ENCODE measurements around the gene ARL5C.
"Not testable (repeated sequence)": the region's sequence is repeated elsewhere in the genome, so short reads cannot be mapped to it uniquely, and the experiment has no call there.

The ARL5C gene

GRCh38 chr17:39139161-39139511 lies 26.8 kb downstream of the ARL5C start:
- no peak for DNase-seq

- DNase-seq = no peak
Observed at GRCh38 chr17:39138431-39139160, 27.4 kb downstream of the ARL5C start.

- DNase-seq = no peak
Observed at GRCh38 chr17:39134878-39135277, 31.1 kb downstream of the ARL5C start.

- DNase-seq = no peak
Observed at GRCh38 chr17:39132192-39132610, 33.8 kb downstream of the ARL5C start.

- DNase-seq = no peak
Observed at GRCh38 chr17:39131616-39132015, 34.3 kb downstream of the ARL5C start.

GRCh38 chr17:39130205-39130604 lies 35.8 kb downstream of the ARL5C start:
- no peak for DNase-seq

GRCh38 chr17:39129544-39129943 lies 36.4 kb downstream of the ARL5C start:
- not testable (repeated sequence) for DNase-seq

- DNase-seq = no peak
Observed at GRCh38 chr17:39126436-39126835, 39.5 kb downstream of the ARL5C start.

GRCh38 chr17:39125143-39125875 lies 40.7 kb downstream of the ARL5C start:
- DNase-seq = no peak

- DNase-seq = no peak
Observed at GRCh38 chr17:39123627-39124026, 42.3 kb downstream of the ARL5C start.

- no peak for DNase-seq
Observed at GRCh38 chr17:39122991-39123390, 43.0 kb downstream of the ARL5C start.

- DNase-seq = not testable (repeated sequence)
Observed at GRCh38 chr17:39121919-39122318, 44.0 kb downstream of the ARL5C start.

- DNase-seq = no peak
Observed at GRCh38 chr17:39118674-39119419, 47.1 kb downstream of the ARL5C start.

- DNase-seq = no peak
Observed at GRCh38 chr17:39116224-39116623, 49.7 kb downstream of the ARL5C start.

GRCh38 chr17:39115135-39115534 lies 50.8 kb downstream of the ARL5C start:
- no peak for DNase-seq

GRCh38 chr17:39114723-39115122 lies 51.2 kb downstream of the ARL5C start:
- no peak for DNase-seq

GRCh38 chr17:39113871-39114270 lies 52.1 kb downstream of the ARL5C start:
- DNase-seq = no peak

GRCh38 chr17:39110435-39111136 lies 55.4 kb downstream of the ARL5C start:
- DNase-seq = no peak

GRCh38 chr17:39108461-39109375 lies 57.2 kb downstream of the ARL5C start:
- DNase-seq = no peak

GRCh38 chr17:39107973-39108372 lies 58.0 kb downstream of the ARL5C start:
- DNase-seq = no peak

GRCh38 chr17:39107155-39107554 lies 58.8 kb downstream of the ARL5C start:
- no peak for DNase-seq

Measured in NCI-H524 treated with DMSO at 0.1 percent for 48 hours (cell line).